ENCODE measurements around the gene PRDX2.
"Not testable (repeated sequence)": the region's sequence is repeated elsewhere in the genome, so short reads cannot be mapped to it uniquely, and the experiment has no call there.

DNA sequence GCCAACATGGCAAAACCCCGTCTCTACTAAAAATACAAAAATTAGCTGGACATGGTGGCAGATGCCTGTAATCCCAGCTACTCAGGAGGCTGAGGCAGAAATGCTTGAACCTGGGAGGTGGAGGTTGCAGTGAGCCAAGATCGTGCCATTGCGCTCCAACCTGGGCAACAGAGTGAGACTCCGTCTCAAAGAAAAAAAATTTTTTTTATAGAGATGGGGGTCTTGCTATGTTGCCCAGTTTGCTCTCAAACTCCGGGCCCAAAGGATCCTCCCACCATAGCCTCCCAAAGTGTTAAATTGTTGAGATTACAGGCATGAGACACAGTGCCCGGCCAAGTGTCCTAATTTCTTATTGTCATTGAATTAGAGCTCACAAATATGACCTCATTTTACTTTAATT lies 15.6 kb upstream of the PRDX2 start:
- not testable (repeated sequence) for TF ChIP-seq POLR2A (IDR thresholded peaks at IDR 0.05; ENCODE audit: low read depth, low read length); TAF1 (IDR thresholded peaks at IDR 0.05; ENCODE audit: borderline replicate concordance, low read depth, low read length); POLR2AphosphoS5 (IDR thresholded peaks at IDR 0.05; ENCODE audit: low read depth, low read length)
